Keratinocyte (primary cell): ENCODE data around the gene FCF1.

Experiments
- EZH2 ChIP-seq: IDR thresholded peaks from one replicate; pipeline ENCODE4 v1.6.1; 2012; ENCODE audit warnings: inconsistent platforms, mild to moderate bottlenecking, low read length, moderate library complexity
- TF ChIP-seq, protein P1 (sequence below), 3 experiments: IDR thresholded peaks in 1 of 3; conservative IDR thresholded peaks in 1 of 3; optimal IDR thresholded peaks in 1 of 3; 2 replicates in 2 of 3; 3 replicates in 1 of 3; pipeline versions ENCODE3 to v1.5.1; 2011; ENCODE audit warnings: low read length in 3 of 3, mild to moderate bottlenecking in 3 of 3, moderate library complexity in 2 of 3, control low read depth in 1 of 3, inconsistent platforms in 1 of 3; ENCODE audit not compliant: insufficient read depth in 2 of 3; ENCODE audit errors: extremely low read depth in 1 of 3

DNA sequence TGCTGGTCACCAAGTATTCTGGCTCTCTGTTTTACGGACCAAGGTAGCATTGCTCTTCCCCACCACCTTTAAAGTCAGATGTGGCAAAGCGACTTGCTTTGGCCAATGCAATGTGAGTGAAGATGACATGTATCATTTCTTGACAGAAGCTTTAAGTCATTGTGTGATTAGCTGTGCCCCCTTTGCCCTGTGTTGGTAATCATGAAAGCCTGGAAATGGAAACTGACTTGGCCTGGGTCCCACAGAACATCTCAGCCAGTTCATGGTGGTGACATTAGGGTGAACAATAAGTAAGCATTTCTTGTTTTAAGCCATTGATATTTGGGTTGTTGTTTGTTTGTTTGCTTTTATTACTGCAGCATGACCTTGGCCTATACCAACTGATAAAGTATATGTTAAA, 34.3 kb downstream of the FCF1 start:
- TF ChIP-seq, protein P1, sequence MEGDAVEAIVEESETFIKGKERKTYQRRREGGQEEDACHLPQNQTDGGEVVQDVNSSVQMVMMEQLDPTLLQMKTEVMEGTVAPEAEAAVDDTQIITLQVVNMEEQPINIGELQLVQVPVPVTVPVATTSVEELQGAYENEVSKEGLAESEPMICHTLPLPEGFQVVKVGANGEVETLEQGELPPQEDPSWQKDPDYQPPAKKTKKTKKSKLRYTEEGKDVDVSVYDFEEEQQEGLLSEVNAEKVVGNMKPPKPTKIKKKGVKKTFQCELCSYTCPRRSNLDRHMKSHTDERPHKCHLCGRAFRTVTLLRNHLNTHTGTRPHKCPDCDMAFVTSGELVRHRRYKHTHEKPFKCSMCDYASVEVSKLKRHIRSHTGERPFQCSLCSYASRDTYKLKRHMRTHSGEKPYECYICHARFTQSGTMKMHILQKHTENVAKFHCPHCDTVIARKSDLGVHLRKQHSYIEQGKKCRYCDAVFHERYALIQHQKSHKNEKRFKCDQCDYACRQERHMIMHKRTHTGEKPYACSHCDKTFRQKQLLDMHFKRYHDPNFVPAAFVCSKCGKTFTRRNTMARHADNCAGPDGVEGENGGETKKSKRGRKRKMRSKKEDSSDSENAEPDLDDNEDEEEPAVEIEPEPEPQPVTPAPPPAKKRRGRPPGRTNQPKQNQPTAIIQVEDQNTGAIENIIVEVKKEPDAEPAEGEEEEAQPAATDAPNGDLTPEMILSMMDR (optimal IDR thresholded peaks at IDR 0.05 in 1 of 3, IDR thresholded peaks at IDR 0.05 in 1 of 3, conservative IDR thresholded peaks at IDR 0.05 in 1 of 3; ENCODE audit: extremely low read depth in 1 of 3, insufficient read depth in 2 of 3, low read length in 3 of 3), result no peak
- TF ChIP-seq EZH2, result no peak
